IPS-15b (cell line): Measurements from ENCODE around the gene CENPF.
"Not testable (repeated sequence)": the region's sequence is repeated elsewhere in the genome, so short reads cannot be mapped to it uniquely, and the experiment has no call there.

ENCODE experiments used
- H3K27me3 ChIP-seq: one replicate; pipeline ENCODE4 v1.6.1; 2013; ENCODE audit warnings: low read length; ENCODE audit not compliant: control insufficient read depth, insufficient read depth
- H3K36me3 ChIP-seq: one replicate; pipeline ENCODE4 v1.6.1; 2013; ENCODE audit warnings: low read length; ENCODE audit not compliant: control insufficient read depth, insufficient read depth
- H3K4me1 ChIP-seq: one replicate; pipeline ENCODE4 v1.6.1; 2013; ENCODE audit warnings: mild to moderate bottlenecking, low read length; ENCODE audit not compliant: control insufficient read depth, insufficient read depth
- H3K4me3 ChIP-seq: one replicate; pipeline ENCODE4 v1.5.1; 2013; ENCODE audit warnings: low read depth, low read length
- H3K9ac ChIP-seq: one replicate; pipeline ENCODE4 v1.6.1; 2013; ENCODE audit warnings: low read depth, mild to moderate bottlenecking, low read length
- H3K9me3 ChIP-seq: one replicate; pipeline ENCODE4 v1.6.1; 2013; ENCODE audit warnings: mild to moderate bottlenecking, low read length; ENCODE audit not compliant: control insufficient read depth, insufficient read depth

Gene CENPF

DNA sequence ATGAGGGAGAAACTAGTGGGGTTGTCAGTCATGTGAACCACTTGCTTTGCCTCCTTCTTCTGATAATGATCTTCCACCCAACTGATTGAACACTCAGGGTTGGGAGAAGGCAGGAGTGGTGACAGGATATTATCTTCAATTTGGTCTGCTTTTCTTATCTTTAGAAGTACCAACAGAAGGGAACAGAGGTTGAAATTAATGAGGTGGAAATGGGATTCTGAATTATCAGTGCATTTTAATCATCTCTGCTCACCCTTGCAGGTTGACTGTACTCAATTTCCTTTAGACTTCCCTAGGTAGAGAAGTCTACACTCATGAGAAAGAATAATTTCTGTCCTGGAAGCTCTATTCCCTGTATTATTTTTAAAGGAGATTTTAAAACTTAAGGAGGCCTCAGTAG, 31.7 kb upstream of the CENPF start:
- H3K9me3 ChIP-seq: peaks cover 3% of the 10 kb centered on the region
- H3K27me3 ChIP-seq: no peaks in the 10 kb centered on the region
- no peak overlapping the region for H3K4me3 ChIP-seq
- H3K9ac ChIP-seq: no peak overlapping the region
- peaks cover 2% of the 10 kb centered on the region for H3K36me3 ChIP-seq
- no peaks in the 10 kb centered on the region for H3K4me1 ChIP-seq

DNA sequence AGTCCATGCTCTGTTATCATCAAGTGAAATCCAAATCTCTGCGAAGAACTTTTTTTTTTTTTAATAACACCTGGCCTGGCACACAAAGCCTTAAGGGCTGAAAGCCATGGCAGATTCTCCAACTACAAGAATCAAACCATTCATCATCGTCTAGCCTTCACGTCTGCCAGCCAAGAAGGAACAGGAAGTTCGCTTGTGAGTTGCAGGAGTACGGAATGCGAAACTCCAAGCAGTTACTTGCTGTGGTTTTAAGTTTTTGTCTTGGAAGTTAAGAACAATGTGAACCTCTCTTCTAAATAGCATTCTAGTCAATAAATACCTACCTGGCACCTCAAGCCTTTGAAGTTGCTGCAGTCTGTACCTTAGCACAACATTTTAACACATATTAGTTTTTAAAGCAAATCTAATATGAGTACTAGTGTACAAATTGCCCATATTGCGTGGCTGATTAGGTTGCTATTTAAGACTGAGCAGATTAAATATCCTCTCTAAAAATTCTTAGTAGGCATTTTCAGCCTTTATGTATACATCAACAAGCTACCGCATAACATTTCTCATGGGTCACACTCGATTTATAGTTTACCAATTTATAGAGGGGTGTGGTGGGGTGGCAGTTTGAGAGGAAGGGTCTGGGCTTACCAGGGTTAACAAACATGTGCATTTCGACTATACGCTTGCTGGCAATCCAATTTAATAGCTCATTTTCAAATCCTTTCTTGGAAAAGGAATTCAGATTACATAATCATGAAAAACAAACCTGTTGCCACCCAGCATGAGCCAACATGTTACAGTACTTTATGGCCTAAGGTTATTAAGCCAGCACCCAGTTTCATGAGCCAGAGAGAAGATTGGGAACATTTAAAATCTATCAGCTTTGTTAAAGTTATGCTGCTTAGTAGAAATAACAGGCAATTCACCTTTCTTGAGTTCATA, 29.3 kb upstream of the CENPF start:
- Histone ChIP-seq H3K36me3 (peaks cover 2% of the 10 kb centered on the region), H3K27me3 (no peaks in the 10 kb centered on the region), H3K4me1 (no peaks in the 10 kb centered on the region), H3K9ac (no peak overlapping the region), H3K9me3 (peaks cover 9% of the 10 kb centered on the region), H3K4me3 (no peak overlapping the region)

GRCh38 chr1:214574598-214575411, 28.2 kb upstream of the CENPF start:
- no peaks in the 10 kb centered on the region for H3K27me3 ChIP-seq
- no peaks in the 10 kb centered on the region for H3K4me1 ChIP-seq
- no peak overlapping the region for H3K4me3 ChIP-seq
- peaks cover 9% of the 10 kb centered on the region for H3K9me3 ChIP-seq
- H3K9ac ChIP-seq: no peak overlapping the region
- peaks cover 2% of the 10 kb centered on the region for H3K36me3 ChIP-seq

DNA sequence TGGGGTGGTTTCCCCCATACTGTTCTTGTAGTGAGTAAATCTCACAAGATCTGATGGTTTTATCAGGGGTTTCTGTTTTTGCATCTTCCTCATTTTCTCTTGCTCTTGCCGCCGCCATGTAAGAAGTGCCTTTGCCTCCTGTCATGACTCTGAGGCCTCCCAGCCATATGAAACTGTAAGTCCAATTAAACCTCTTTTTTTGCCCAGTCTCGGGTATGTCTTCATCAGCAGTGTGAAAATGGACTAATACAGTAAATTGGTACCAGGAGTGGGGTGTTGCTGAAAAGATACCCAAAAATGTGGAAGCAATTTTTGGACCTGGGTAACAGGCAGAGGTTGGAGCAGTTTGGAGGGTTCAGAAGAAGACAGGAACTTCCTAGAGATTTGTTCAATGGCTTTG, 26.9 kb upstream of the CENPF start:
- not testable (repeated sequence) for H3K4me3 ChIP-seq, H3K9ac ChIP-seq, H3K36me3 ChIP-seq, H3K9me3 ChIP-seq, H3K4me1 ChIP-seq, H3K27me3 ChIP-seq

DNA sequence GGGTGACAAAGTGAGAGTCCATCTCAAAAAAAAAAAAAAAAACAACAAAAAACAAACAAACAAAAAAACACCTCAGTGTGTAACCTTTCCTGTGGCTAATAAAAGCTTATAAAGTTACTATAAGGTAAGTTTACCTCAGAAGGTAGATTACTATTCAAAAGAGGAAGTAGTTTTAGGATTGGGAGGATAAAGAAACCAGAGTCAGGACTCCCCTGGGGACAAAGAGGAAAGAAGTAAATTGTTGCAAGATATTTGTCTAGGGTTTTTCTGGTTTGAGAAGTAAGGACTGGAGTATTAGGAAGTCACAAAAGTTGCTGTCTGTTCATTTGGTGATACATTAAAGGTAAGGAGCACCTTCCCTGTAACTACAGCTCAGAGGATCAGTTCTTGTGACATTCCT, 23.8 kb upstream of the CENPF start:
- Histone ChIP-seq H3K27me3 (no peaks in the 10 kb centered on the region), H3K9ac (no peak overlapping the region), H3K4me3 (no peak overlapping the region), H3K36me3 (peaks cover 2% of the 10 kb centered on the region), H3K9me3 (peaks cover 9% of the 10 kb centered on the region), H3K4me1 (peaks cover 12% of the 10 kb centered on the region)

- Histone ChIP-seq H3K36me3 (no peaks in the 10 kb centered on the region), H3K9me3 (peaks cover 1% of the 10 kb centered on the region), H3K9ac (no peak overlapping the region), H3K27me3 (no peaks in the 10 kb centered on the region), H3K4me1 (peaks cover 12% of the 10 kb centered on the region), H3K4me3 (no peak overlapping the region)
These were observed 21.2 kb upstream of the CENPF start for GRCh38 chr1:214581785-214582184.

- Histone ChIP-seq H3K36me3 (no peaks in the 10 kb centered on the region), H3K9ac (no peak overlapping the region), H3K27me3 (no peaks in the 10 kb centered on the region), H3K4me3 (no peak overlapping the region), H3K4me1 (peaks cover 12% of the 10 kb centered on the region), H3K9me3 (no peaks in the 10 kb centered on the region)
These were observed 20.6 kb upstream of the CENPF start for GRCh38 chr1:214582289-214582891.

DNA sequence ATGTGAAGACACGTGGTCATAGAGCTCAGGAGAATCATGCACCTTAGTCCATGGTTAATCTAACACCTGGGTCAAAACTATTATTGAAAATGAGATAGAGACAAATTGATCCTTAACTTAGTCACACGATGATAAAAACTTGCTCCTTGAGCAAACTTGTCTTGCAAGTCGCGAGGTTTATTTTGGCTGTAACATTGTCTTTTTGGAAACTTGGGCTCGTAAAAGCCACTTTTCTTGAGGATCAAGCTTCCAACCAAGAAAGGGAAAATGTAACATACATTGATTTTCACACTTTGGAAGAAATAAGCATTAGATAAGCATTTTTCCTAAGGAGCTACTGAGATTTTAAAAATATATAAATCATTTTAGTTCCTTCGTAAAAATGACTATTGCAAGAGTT, 19.9 kb upstream of the CENPF start:
- H3K9ac ChIP-seq: no peak overlapping the region
- H3K27me3 ChIP-seq: no peaks in the 10 kb centered on the region
- no peak overlapping the region for H3K4me3 ChIP-seq
- no peaks in the 10 kb centered on the region for H3K9me3 ChIP-seq
- H3K36me3 ChIP-seq: no peaks in the 10 kb centered on the region
- H3K4me1 ChIP-seq: peaks cover 12% of the 10 kb centered on the region

DNA sequence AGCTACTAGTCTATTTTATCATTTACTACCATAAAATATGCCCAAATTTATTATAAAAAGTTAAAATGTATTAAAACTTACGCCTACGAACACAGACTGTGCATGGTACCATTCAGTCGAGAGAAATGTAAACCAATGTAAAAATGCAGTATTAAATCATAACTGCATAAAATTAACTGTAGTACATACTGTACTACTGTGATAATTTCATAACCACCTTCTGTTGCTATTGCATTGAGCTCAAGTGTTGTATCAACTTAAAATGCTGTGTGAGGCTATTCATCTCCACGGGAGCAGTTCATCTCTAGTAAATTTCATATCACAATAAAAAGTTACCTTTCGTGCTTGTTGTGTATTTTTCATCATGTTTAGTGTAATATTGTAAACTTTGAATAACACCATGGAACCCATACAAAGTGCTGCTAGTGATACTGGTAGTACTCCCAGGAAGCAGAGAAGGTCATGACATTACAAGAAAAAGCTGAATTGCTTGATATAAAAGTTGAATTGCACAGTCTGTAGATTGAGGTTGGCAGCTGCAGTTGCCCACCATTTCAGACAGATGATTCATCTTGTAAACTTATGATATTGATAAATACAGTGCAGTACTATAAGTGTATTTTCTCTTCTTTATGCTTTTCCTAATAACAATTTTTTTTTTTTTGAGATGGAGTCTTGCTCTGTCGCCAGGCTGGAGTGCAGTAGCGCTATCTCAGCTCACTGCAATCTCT, 19.0 kb upstream of the CENPF start:
- Histone ChIP-seq H3K27me3 (no peaks in the 10 kb centered on the region), H3K4me3 (no peak overlapping the region), H3K36me3 (no peaks in the 10 kb centered on the region), H3K9me3 (no peaks in the 10 kb centered on the region), H3K9ac (no peak overlapping the region), H3K4me1 (peaks cover 12% of the 10 kb centered on the region)

DNA sequence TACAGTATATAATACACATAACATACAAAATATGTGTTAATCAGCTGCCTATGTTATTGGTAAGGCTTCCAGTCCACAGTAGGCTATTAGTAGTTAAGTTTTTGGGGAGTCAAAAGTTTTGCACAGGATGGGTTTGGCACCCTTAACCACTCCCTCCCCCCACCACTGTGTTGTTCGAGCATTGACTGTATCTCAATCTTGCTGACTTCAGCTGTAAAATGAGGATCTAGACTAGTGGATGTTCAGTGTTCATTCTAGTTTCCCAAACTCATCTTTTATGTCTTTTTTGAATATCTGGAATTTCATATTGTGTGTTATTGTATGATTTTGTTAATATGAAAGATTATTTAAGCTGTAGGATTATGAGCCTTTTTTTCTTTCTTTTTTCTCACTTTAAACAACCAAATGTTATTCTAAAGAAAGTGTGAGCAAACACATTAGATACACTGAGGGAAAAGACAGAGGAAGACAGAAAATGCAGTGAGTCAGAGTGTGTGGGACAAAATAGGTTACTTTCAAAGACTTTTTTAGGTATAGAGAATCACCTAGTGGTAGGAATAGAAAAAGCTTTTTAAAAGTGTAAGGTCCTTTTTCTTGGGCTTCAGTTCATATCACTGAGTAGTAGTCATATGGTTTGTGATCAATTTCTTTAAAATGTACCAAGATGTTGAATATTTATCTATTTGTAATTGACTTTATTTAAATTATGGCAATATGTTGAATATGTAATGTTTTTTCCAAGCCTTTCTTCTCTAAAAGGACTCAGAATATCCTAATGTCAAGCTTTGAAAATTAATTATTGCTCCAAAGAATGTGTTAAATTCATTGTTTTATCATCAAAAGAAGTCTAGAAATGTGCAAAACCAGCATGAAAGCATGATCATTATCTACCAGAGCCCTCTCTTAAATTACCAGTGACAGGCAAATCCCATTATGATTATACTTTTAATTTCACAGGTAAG, 17.9 kb upstream of the CENPF start:
- H3K9ac ChIP-seq: no peak overlapping the region
- H3K4me3 ChIP-seq: no peak overlapping the region
- no peaks in the 10 kb centered on the region for H3K27me3 ChIP-seq
- H3K36me3 ChIP-seq: no peaks in the 10 kb centered on the region
- H3K9me3 ChIP-seq: no peaks in the 10 kb centered on the region
- peaks cover 12% of the 10 kb centered on the region for H3K4me1 ChIP-seq
